CD14-positive monocyte (primary cell): Measurements from ENCODE around the gene C2orf76. TPM values are rescaled to one million over a fixed set of nuclear protein-coding genes. Genes with fewer than 3 reads are reported as not detected.

ENCODE experiments used
- DNase-seq, 3 donors: peaks; one replicate each; pipeline ENCODE4 v3.0.0-alpha.2; 2011 to 2022
- H2AFZ ChIP-seq: 2 replicates; pipeline ENCODE4 v1.6.0; 2012; ENCODE audit warnings: mild to moderate bottlenecking, low read depth, low read length, inconsistent platforms; ENCODE audit not compliant: insufficient read depth, poor library complexity, severe bottlenecking
- H3K27ac ChIP-seq, 2 donors: 1 replicate in 1 of 2; 2 replicates in 1 of 2; pipeline ENCODE4 v1.5.1; 2012 to 2013; ENCODE audit warnings: low read length in 2 of 2, control low read depth in 1 of 2, inconsistent platforms in 1 of 2, low read depth in 1 of 2, mild to moderate bottlenecking in 1 of 2
- H3K27me3 ChIP-seq, 2 donors: one replicate each; pipeline versions ENCODE4 v1.6.0 to v1.6.1; 2011 to 2013; ENCODE audit warnings: low read length in 2 of 2; ENCODE audit not compliant: control insufficient read depth in 2 of 2, insufficient read depth in 2 of 2
- H3K36me3 ChIP-seq, 2 donors: replicated peaks in 1 of 2; 1 replicate in 1 of 2; 2 replicates in 1 of 2; pipeline versions ENCODE4 v1.5.1 to v1.6.1; 2012 to 2013; ENCODE audit warnings: low read length in 2 of 2, control low read depth in 1 of 2, inconsistent platforms in 1 of 2, mild to moderate bottlenecking in 1 of 2; ENCODE audit not compliant: insufficient read depth in 2 of 2, control insufficient read depth in 1 of 2
- H3K4me1 ChIP-seq, 2 donors: 1 replicate in 1 of 2; 2 replicates in 1 of 2; pipeline versions ENCODE4 v1.5.1 to v1.6.1; 2012 to 2013; ENCODE audit warnings: low read length in 2 of 2, control low read depth in 1 of 2, inconsistent platforms in 1 of 2, mild to moderate bottlenecking in 1 of 2, moderate library complexity in 1 of 2; ENCODE audit not compliant: insufficient read depth in 2 of 2, control insufficient read depth in 1 of 2
- H3K4me2 ChIP-seq: replicated peaks from 2 replicates; pipeline ENCODE3; 2012; ENCODE audit warnings: low read length, moderate library complexity, mild to moderate bottlenecking; ENCODE audit not compliant: poor library complexity, severe bottlenecking; ENCODE audit errors: extremely low read depth
- H3K4me3 ChIP-seq, 3 experiments: fragments of 200-600 bp in 1 of 3; sonication (generic) in 1 of 3; replicated peaks in 1 of 3; 1 replicate in 2 of 3; 2 replicates in 1 of 3; pipeline ENCODE4 v1.5.1; 2011 to 2013; ENCODE audit warnings: low read length in 3 of 3, mild to moderate bottlenecking in 3 of 3, control low read depth in 2 of 3, low read depth in 2 of 3, inconsistent platforms in 1 of 3, moderate library complexity in 1 of 3
- H3K79me2 ChIP-seq: 2 replicates; pipeline ENCODE4 v1.6.0; 2012; ENCODE audit warnings: mild to moderate bottlenecking, control low read depth, inconsistent platforms, low read length, moderate library complexity; ENCODE audit not compliant: insufficient read depth
- H3K9ac ChIP-seq: 2 replicates; pipeline ENCODE4 v1.6.0; 2017; ENCODE audit warnings: low read length, mild to moderate bottlenecking; ENCODE audit not compliant: insufficient read depth, poor library complexity, severe bottlenecking
- H3K9me3 ChIP-seq, 2 donors: replicated peaks in 1 of 2; 1 replicate in 1 of 2; 2 replicates in 1 of 2; pipeline versions ENCODE4 v1.5.1 to v1.6.1; 2012 to 2013; ENCODE audit warnings: low read length in 2 of 2, control low read depth in 1 of 2; ENCODE audit not compliant: control insufficient read depth in 1 of 2, insufficient read depth in 1 of 2
- H4K20me1 ChIP-seq: 2 replicates; pipeline ENCODE4 v1.6.0; 2012; ENCODE audit warnings: mild to moderate bottlenecking, low read length, control low read depth, moderate library complexity; ENCODE audit not compliant: insufficient read depth
- H3K27ac Mint-ChIP-seq, 7 donors: one replicate each; pipeline ENCODE4 v1.8.0; 2020; ENCODE audit warnings: mild to moderate bottlenecking in 7 of 7, mixed read lengths in 7 of 7, moderate library complexity in 6 of 7, inconsistent platforms in 2 of 7
- H3K27me3 Mint-ChIP-seq, 3 donors: one replicate each; pipeline ENCODE4 v1.8.0; 2021 to 2022; ENCODE audit warnings: low read depth in 3 of 3, mild to moderate bottlenecking in 3 of 3, mixed read lengths in 3 of 3, moderate library complexity in 3 of 3, inconsistent platforms in 1 of 3
- H3K36me3 Mint-ChIP-seq, 2 donors: one replicate each; pipeline ENCODE4 v1.8.0; 2020; ENCODE audit warnings: mixed read lengths in 2 of 2, inconsistent platforms in 1 of 2, mild to moderate bottlenecking in 1 of 2
- H3K4me1 Mint-ChIP-seq: one replicate; pipeline ENCODE4 v1.8.0; 2020; ENCODE audit warnings: mild to moderate bottlenecking, mixed read lengths
- H3K4me3 Mint-ChIP-seq, 2 donors: one replicate each; pipeline ENCODE4 v1.8.0; 2020; ENCODE audit warnings: mild to moderate bottlenecking in 2 of 2, mixed read lengths in 2 of 2, moderate library complexity in 1 of 2
- H3K9me3 Mint-ChIP-seq, 7 donors: one replicate each; pipeline ENCODE4 v1.8.0; 2020 to 2022; ENCODE audit warnings: mixed read lengths in 7 of 7, mild to moderate bottlenecking in 6 of 7, moderate library complexity in 6 of 7, inconsistent platforms in 2 of 7
- WGBS: methylation state at CpG from one replicate; pipeline ENCODE4 v1.1.5; 2013; ENCODE audit warnings: missing lambda C conversion rate; ENCODE audit not compliant: insufficient coverage; 5-methylcytosine and 5-hydroxymethylcytosine counted together
- intact Hi-C, 2 donors: fragments of 100-400 bp; cut with micrococcal nuclease; formaldehyde crosslinking; loops; one replicate each; pipeline versions ENCODE4 v1.15.0 to v1.15.1; 2023
- polyA plus RNA-seq, 3 donors: library from polyadenylated mRNA; depleted of rRNA in 1 of 3; unstranded in 2 of 3; stranded (reverse) in 1 of 3; fragments of 300-500 nt in 2 of 3; fragments of >200 nt in 1 of 3; fragmentation: Illumina TruSeq in 2 of 3; gene quantifications; 1 replicate in 2 of 3; 2 replicates in 1 of 3; pipeline ENCODE4 v1.2.3, GENCODE V29; 2012 to 2021
- TF ChIP-seq, protein P1 (sequence below): fragments of 200-600 bp; IDR thresholded peaks from one replicate; pipeline ENCODE4 v1.8.0; 2022; ENCODE audit warnings: antibody characterized with exemption, mild to moderate bottlenecking

Gene C2orf76
- polyA plus RNA-seq, 3 donors: 9.7 to 32.5 (median 31.0) TPM

DNA sequence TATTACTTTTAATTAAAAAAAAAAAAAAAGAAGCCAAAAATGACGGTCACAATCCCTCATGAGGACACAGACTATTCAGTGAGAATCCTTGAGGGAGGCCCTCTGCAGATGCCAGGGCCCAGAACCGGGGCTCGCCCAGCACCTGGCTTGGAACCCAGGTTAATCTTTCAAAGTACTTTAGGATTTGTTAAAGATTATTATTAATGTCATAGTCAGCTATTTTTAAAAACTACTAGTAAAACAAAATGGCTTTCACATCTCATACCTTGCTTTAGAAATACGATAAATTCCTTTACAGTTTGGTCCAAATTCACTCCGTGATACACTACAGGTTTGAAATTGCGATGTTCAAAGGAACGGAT, 27.1 kb downstream of the C2orf76 start:
- Histone ChIP-seq H3K4me3 (no peak overlapping the region), H3K9me3 (no peaks in the 10 kb centered on the region), H3K36me3 (no peaks in the 10 kb centered on the region), H3K4me1 (peaks cover 15 to 20% of the 10 kb centered on the region in 2 donors), H4K20me1 (no peaks in the 10 kb centered on the region), H3K9ac (no peak overlapping the region), H2AFZ (peak overlapping the region; percentile 23), H3K27me3 (no peaks in the 10 kb centered on the region), H3K4me2 (no peak overlapping the region), H3K27ac (no peak overlapping the region), H3K79me2 (no peaks in the 10 kb centered on the region)
- WGBS: 100% methylated on average over 4 of the region's 7 CpGs
- no peaks in the 10 kb centered on the region for H3K9me3 Mint-ChIP-seq
- peaks cover 14% of the 10 kb centered on the region for H3K4me1 Mint-ChIP-seq
- H3K27me3 Mint-ChIP-seq: no peaks in the 10 kb centered on the region
- no peak for DNase-seq
- no peak overlapping the region for H3K4me3 Mint-ChIP-seq
- TF ChIP-seq, protein P1, sequence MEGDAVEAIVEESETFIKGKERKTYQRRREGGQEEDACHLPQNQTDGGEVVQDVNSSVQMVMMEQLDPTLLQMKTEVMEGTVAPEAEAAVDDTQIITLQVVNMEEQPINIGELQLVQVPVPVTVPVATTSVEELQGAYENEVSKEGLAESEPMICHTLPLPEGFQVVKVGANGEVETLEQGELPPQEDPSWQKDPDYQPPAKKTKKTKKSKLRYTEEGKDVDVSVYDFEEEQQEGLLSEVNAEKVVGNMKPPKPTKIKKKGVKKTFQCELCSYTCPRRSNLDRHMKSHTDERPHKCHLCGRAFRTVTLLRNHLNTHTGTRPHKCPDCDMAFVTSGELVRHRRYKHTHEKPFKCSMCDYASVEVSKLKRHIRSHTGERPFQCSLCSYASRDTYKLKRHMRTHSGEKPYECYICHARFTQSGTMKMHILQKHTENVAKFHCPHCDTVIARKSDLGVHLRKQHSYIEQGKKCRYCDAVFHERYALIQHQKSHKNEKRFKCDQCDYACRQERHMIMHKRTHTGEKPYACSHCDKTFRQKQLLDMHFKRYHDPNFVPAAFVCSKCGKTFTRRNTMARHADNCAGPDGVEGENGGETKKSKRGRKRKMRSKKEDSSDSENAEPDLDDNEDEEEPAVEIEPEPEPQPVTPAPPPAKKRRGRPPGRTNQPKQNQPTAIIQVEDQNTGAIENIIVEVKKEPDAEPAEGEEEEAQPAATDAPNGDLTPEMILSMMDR: no peak
- intact Hi-C loops: no loop called here
- H3K27ac Mint-ChIP-seq: peak overlapping the region in 1 of 7 donors; percentile 48
- H3K36me3 Mint-ChIP-seq: peaks cover 3 to 12% of the 10 kb centered on the region in 2 donors

DNA sequence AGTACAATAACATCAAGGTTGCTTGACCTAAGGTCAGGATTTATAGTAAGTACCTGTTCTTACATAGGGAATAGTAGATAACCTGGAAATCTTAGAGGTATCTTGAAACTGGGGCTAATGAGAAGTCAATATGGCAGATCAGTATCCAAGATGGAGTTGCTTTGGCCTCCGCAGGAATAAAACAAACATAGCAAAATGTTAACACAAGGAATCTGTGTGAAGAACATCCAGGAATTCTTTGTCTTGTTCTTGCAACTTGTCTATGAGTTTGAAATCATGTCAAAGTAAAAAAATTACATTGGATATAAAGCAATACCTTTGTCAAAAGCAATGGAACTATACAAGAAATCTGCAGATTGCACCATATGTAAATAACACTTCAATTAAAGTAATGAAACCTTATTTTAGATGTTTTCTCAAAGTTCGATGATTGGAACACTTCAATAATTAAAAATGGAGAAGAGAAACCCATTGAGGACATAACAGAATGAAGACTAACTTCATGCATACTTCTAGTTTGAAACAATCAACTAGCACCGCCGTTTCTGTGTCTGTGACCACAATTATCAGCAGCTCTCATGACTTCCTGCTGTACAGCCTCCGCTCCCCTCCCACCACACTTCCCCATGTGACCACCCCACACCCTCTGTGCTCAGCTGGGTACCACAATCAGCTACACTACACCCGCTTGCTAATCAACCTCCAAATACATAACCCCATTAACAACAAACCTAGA, 27.6 kb downstream of the C2orf76 start:
- Histone ChIP-seq H3K9ac (no peak overlapping the region), H3K79me2 (no peaks in the 10 kb centered on the region), H3K4me1 (peaks cover 15 to 20% of the 10 kb centered on the region in 2 donors), H3K9me3 (no peaks in the 10 kb centered on the region), H2AFZ (peak overlapping the region; percentile 23), H3K36me3 (no peaks in the 10 kb centered on the region), H3K27me3 (no peaks in the 10 kb centered on the region), H3K4me2 (peak overlapping the region; percentile 21), H3K27ac (no peak overlapping the region), H3K4me3 (no peak overlapping the region), H4K20me1 (no peaks in the 10 kb centered on the region)
- peaks cover 14% of the 10 kb centered on the region for H3K4me1 Mint-ChIP-seq
- H3K4me3 Mint-ChIP-seq: peak overlapping the region in 1 of 2 donors; percentile 73
- peak; percentile 14 to 28 (median 16) for DNase-seq
- H3K27me3 Mint-ChIP-seq: no peaks in the 10 kb centered on the region
- peaks cover 5 to 14% of the 10 kb centered on the region in 2 donors for H3K36me3 Mint-ChIP-seq
- TF ChIP-seq, protein P1: no peak
- intact Hi-C loops: no loop called here
- WGBS: 25% methylated on average over 4 of the region's 6 CpGs
- no peaks in the 10 kb centered on the region for H3K9me3 Mint-ChIP-seq
- H3K27ac Mint-ChIP-seq: peak overlapping the region in 4 of 7 donors; percentile 48 to 79 (median 70)
